ENCODE data around the gene DNAJB8.

DNA sequence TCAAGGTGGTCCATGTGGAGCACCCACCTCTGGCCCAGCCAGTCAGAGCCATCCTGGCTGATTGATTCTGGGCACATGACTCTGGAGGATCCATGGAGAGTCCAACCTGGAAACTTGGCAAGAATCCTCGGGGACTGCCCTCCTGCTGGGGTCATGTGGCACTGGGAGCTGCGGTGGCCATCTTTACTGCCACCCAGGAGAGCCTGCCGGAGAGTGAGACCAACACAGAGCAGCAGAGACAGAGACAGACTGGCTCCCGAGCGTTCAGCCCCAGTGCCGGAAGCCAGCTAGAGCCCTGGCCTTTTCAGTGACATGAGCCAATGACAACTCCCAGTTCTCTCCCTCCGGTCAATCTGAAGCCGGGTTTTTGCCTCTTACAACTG, 37.8 kb upstream of the DNAJB8 start:
- TF ChIP-seq, protein P1, sequence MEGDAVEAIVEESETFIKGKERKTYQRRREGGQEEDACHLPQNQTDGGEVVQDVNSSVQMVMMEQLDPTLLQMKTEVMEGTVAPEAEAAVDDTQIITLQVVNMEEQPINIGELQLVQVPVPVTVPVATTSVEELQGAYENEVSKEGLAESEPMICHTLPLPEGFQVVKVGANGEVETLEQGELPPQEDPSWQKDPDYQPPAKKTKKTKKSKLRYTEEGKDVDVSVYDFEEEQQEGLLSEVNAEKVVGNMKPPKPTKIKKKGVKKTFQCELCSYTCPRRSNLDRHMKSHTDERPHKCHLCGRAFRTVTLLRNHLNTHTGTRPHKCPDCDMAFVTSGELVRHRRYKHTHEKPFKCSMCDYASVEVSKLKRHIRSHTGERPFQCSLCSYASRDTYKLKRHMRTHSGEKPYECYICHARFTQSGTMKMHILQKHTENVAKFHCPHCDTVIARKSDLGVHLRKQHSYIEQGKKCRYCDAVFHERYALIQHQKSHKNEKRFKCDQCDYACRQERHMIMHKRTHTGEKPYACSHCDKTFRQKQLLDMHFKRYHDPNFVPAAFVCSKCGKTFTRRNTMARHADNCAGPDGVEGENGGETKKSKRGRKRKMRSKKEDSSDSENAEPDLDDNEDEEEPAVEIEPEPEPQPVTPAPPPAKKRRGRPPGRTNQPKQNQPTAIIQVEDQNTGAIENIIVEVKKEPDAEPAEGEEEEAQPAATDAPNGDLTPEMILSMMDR (IDR thresholded peaks at IDR 0.05), result no peak
- no peak for TF ChIP-seq POLR2A (IDR thresholded peaks at IDR 0.05)
